Stimulated activated CD8-positive, alpha-beta memory T cell treated with anti-CD3 and anti-CD28 coated beads, Interleukin-12 subunit alpha, Interleukin-12 subunit beta, amount 100 ng/mL, for 1 hour (primary cell): ENCODE results near the gene ALPL.

Experiments used
- DNase-seq: peaks from one replicate; pipeline ENCODE4 v3.0.0-alpha.2; 2020; ENCODE audit warnings: low read depth

The ALPL gene

GRCh38 chr1:21576031-21576797 is 67.0 kb downstream of the ALPL start:
- no peak for DNase-seq

DNA sequence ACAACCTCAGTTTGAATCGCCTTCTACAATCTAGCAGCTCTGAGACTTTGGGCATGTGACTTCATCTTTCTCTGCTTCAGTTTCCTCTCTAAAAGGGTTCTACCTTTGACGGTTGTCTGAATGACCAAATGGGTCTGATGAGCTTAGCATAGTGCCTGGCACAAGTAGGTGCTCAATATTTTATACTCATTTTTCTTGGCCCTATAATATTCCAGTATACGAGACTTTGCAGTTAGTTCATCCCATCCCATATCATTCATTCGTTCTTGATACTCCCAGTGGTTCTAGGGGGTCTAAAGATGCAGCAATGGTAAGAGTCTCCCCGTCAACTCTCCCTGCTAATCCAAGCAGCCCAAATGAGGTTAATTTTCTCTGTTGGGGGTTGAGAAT is 67.6 kb downstream of the ALPL start:
- no peak for DNase-seq

DNA sequence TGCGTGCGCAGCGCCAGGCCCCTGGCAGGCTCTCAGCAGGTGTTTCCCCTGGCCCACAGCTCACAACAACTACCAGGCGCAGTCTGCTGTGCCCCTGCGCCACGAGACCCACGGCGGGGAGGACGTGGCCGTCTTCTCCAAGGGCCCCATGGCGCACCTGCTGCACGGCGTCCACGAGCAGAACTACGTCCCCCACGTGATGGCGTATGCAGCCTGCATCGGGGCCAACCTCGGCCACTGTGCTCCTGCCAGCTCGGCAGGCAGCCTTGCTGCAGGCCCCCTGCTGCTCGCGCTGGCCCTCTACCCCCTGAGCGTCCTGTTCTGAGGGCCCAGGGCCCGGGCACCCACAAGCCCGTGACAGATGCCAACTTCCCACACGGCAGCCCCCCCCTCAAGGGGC is 68.1 kb downstream of the ALPL start:
- DNase-seq = no peak

DNA sequence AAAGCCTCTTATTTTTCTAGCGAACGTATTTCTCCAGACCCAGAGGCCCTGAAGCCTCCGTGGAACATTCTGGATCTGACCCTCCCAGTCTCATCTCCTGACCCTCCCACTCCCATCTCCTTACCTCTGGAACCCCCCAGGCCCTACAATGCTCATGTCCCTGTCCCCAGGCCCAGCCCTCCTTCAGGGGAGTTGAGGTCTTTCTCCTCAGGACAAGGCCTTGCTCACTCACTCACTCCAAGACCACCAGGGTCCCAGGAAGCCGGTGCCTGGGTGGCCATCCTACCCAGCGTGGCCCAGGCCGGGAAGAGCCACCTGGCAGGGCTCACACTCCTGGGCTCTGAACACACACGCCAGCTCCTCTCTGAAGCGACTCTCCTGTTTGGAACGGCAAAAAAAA is 68.7 kb downstream of the ALPL start:
- no peak for DNase-seq

- DNase-seq = no peak
These were observed 70.6 kb downstream of the ALPL start for GRCh38 chr1:21579791-21580190.

- no peak for DNase-seq
These were observed 74.9 kb downstream of the ALPL start for GRCh38 chr1:21584096-21584495.

DNA sequence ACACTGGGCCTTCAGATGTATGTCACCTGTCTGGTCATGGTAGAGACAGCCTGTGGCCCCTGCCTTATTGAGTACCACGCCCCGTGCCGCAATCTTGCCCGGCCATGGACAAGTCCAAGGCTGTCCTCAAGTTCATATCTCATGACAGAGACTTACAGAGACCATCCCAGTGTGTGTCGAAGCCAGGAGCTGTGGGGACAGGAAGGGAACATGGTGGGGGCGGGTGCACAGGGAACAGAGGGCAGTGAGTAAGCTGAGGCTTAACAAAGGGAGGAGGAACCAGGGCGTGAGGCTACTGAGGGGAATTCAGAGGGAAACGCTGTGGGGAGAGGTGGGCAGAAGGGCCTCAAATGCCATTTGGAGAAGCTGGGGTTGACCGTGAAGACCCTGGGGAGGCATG is 75.8 kb downstream of the ALPL start:
- no peak for DNase-seq

DNA sequence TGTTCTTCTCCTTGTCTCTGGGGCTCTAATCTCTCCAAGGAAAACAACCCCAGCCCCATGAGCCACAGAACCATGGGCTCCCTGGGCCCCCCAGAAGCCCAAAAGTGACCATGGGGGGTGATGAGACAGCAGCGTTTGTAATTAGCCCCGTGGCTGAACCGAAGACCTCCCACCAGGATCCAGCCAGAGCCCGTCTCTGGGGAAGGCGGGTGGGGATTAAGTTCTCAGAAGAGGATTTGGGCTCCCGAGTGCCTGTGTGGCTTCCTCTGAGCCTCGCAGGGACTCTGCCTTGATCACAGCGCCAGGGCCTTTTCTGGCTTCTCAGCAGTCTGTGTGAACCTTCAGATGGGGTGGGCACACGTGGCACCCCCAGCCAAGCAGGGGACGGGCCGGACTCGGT is 77.0 kb downstream of the ALPL start:
- no peak for DNase-seq

GRCh38 chr1:21586846-21587601 is 77.8 kb downstream of the ALPL start:
- DNase-seq = no peak

GRCh38 chr1:21587602-21587953 is 78.4 kb downstream of the ALPL start:
- DNase-seq = no peak

GRCh38 chr1:21589618-21590017 is 80.4 kb downstream of the ALPL start:
- no peak for DNase-seq

- no peak for DNase-seq
These were observed 81.1 kb downstream of the ALPL start for GRCh38 chr1:21590126-21590880.

DNA sequence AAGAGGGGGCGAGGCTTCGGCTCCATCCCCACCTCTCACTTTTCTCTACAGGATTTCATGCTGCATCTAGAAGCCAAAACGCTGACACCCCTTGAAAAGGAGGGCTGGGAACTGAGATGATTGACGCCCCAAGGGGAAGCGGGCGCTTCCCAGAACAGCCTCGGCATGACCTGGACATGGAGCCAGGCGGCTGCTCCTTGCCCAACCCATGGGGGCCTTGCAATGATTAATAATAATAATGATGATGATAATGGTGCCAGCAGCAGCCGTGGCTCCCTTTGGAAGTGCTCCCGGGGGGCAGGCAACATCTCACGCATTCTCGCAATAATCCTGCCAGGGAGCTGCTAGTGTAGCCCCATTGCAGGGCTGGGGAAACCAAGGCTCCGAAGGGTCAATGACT is 81.7 kb downstream of the ALPL start:
- DNase-seq = no peak

GRCh38 chr1:21592086-21592865 is 83.1 kb downstream of the ALPL start:
- no peak for DNase-seq

- DNase-seq = no peak
These were observed 84.0 kb downstream of the ALPL start for GRCh38 chr1:21593231-21593630.

DNA sequence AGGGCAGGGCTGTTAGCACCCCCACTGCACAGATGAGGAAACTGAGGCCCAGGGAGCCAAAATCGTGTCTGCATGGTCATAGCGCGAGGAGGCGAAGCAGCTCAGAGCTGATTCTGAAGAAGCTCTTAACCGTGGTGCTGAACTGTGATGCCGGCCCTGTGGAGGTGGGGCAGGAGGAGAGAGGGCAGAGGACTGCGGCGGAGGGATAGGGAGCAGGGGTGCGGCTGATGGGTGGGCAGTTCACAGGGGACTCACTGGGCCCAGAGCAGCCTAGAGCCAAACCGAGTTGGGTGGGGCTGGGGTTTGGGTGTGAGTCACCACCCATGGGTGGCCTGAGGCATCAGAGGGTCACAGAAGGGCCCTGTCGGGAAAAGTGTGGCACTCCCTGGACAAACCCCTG is 85.3 kb downstream of the ALPL start:
- DNase-seq = no peak

DNA sequence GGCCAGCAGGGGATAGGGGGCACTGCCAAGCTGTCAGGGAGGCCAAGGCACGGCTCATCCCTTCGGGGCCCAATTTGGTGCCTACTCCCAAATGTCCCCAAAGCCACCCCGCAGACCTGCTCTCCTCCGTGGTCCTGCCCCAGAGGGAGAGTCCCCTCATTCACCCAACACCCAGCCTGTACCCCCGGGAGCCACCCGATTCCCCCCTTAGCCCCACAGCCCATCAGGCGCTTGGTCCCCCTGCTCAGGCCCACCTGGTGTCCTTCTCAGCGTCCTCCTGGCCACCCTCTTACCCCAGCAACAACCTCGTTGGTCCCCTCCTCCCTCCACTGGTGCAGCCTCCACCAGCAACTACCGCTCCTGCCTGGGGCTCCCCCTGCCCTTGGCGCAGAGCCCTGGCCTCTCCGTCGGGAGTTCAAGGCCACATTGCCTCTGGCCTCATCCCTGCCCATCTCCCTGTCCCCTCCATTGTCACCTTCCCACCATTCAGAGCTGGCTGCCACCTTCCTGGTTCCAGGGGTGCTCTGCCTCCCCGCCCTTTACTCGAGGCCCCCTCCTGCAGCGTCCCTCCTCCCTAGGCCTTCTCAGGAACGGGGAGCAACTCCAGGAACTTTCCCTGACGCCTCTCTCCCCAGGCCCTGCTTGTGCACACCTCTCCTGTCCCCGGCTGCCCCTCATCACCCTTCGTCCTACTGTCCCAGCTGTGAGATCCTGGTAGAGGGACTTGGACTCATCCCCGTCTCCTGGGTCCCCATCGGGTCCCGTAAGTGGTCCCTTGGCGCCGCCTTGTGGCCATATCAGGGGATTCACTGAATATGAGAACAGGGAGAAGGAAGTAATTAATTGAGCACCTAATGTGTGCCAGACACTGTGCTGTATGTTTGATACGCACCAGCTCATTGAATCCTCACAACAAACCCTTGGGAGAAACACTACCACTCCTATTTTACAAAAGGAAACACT is 86.0 kb downstream of the ALPL start:
- DNase-seq = peak; percentile 3

- DNase-seq = no peak
These were observed 87.0 kb downstream of the ALPL start for GRCh38 chr1:21596174-21596573.

GRCh38 chr1:21596628-21597027 is 87.4 kb downstream of the ALPL start:
- no peak for DNase-seq

GRCh38 chr1:21597753-21598152 is 88.5 kb downstream of the ALPL start:
- no peak for DNase-seq

GRCh38 chr1:21598417-21598816 is 89.2 kb downstream of the ALPL start:
- no peak for DNase-seq
